Measurements from ENCODE around the gene SPINK4. TPM values are rescaled to one million over a fixed set of nuclear protein-coding genes. Genes with fewer than 3 reads are reported as not detected.

The SPINK4 gene
- total RNA-seq, 2 donors from 2014 or later, result not detected

DNA sequence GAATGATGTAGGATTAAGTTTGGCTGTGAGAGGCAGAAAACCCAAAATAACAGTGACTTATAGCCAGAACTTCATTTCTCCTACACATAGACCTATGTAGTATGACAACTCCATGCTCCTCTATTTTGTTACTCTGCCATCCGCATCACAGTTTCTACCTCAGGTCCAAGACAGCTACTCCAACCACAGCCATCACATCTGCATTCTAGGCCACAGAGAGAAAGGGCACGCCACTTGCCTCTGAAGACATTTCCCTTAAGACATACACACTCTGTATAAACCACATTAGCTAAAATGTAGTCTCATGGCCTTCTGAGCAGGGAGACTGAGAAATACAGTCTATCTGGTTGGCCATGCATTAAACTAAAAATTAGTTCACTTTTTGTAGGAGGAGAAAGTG lies 10.0 kb downstream of the SPINK4 start:
- DNase-seq (ENCODE audit: low spot score), result no peak
- intact Hi-C loops (cut with DNase I), result no loop called here

DNA sequence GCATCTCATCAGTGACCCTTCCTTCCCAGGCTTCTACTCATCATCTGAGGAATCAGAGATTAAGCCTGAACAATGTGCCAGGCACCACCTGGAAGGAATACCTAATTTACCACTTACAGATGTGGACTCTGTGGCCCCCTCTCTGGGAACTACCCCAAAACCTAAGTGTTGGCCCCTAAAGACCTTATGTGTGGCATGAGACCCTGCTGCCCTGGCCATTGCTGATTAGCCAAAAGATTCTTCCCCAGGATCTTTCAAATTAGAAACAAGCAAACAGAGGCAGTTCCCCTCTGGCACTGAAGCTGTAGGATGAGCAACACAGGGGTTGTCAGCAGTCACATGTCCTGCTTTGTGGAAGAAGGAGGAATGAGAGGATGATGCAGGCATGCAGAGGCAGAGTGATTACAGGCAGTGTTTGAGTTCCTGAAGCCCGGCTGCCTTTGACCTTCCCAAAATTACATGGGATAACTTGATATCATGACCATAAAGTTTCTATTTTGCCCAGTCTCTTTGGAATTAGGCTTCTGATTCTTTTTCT lies 10.6 kb downstream of the SPINK4 start:
- no peak for DNase-seq (ENCODE audit: low spot score)
- intact Hi-C loops (cut with DNase I), result no loop called here

DNA sequence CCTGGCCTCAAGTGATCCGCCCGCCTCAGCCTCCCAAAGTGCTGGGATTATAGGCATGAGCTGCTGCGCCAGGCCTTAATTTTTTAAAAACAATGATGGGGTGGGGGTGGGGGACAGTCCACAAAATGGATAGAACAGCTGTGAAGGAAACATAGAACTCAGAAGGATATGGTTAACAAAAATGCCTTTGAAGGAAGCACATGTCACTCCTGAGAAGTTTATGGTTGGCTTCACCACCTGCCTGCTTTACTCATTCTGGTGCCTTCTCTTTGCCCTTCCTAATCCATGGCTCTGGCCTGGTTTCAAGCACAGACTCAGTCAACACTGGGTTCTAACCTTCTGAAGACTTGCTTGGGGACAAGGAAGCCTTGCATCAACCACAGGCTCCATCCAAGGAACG lies 14.2 kb downstream of the SPINK4 start:
- DNase-seq (ENCODE audit: low spot score), result no peak
- intact Hi-C loops (cut with DNase I), result no loop called here

DNA sequence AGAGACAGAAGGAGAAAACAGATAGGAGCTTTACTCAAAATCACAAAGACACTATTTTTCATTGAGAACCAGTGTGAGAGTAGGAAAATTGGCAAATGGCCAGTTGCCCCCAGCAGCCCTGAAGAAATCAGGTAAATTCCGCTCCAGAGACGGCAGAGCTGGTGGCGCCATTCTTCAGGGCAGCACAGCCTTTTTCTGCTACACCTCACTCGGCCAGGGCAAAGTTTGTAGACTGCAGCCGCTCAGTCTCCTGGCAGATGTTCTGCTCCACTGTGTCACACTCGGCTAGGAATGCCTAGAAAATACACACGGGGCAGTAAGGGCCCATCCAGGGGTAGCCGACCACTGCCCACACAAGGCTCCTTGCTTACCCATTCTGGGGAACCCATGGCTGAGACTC lies 15.0 kb downstream of the SPINK4 start:
- intact Hi-C loops (cut with DNase I), result no loop called here
- DNase-seq (ENCODE audit: low spot score), result no peak

DNA sequence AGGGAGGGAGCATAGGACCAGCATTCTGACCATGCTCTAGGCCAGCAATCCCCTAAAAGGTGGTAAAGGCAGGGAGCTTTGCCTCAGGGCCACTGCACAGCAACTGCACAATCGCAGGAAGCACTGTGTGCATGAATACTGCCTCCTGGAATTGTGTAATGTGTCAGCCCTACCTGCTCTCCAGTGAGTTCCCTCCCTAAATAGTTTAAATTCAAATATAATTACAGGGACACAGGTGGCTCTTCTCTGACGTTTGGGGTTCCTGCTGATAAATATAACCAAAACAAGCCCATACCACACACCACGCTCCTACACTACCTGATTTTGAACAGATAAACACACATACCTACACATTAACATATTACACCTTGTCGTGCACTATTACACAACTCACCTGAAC lies 15.5 kb downstream of the SPINK4 start:
- DNase-seq (ENCODE audit: low spot score), result no peak
- intact Hi-C loops (cut with DNase I), result no loop called here

DNA sequence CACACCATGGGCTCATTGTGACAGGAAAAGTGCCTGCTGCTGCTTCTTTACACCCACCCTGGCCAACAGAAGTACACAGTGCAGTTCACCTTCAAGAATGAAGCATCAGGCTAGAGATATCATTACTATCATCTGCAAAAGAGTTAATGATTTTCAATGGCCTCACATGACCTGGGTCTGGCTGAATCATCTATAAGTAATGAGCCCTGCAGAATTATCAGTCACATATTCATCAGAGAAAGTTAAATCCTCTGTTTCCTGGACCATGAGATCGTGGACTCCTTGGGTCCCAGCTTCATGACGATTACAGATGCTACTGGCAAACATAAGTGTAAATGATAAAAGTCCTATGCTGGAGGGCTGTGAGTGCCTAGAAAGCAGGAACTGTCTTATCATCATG lies 16.3 kb downstream of the SPINK4 start:
- no peak for DNase-seq (ENCODE audit: low spot score)
- intact Hi-C loops (cut with DNase I), result no loop called here

DNA sequence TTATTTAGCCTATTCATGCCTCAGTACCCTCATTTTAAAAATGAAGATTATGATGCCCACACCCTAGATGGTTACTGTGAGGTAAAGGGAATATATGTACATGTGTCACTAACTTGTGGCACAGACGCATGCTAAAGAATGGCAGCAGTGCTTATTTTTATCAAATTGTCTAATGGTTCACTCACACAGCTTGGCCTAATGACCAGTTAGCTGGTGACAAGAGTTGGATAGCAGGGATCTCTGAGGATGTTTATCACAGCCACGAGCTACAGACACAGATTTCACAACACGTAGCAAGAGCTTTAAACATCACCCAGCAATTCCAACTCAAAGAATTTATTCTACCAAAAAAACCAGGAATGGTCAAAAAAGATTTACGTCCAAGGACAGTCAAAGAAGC lies 17.3 kb downstream of the SPINK4 start:
- intact Hi-C loops (cut with DNase I), result no loop called here
- DNase-seq (ENCODE audit: low spot score), result no peak

DNA sequence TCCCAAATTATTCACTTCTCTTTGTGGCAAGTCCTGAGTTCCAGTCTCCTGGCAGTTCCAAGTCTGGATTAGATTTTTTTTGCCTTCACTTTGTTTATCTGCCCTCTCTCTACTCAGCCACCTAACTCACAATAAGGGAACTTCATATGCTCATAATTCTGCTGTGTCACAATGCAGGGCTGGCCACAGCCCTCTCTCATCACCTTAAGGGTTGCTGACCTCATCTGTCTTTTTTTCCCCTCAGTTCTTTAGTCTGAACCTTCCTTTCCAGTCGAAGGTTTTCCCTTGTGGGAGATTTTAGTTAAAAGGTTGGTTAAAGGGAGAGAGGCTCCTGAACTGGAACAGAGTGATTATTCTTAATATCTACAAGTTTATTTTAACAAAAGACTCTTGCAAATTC lies 20.4 kb downstream of the SPINK4 start:
- intact Hi-C loops (cut with DNase I), result loop anchor here in 1 of 2 donors (5.0 kb wide), 1 partner anchor 1367 kb away; the partner anchor contains the start of gene ARID3C
- no peak for DNase-seq (ENCODE audit: low spot score)

DNA sequence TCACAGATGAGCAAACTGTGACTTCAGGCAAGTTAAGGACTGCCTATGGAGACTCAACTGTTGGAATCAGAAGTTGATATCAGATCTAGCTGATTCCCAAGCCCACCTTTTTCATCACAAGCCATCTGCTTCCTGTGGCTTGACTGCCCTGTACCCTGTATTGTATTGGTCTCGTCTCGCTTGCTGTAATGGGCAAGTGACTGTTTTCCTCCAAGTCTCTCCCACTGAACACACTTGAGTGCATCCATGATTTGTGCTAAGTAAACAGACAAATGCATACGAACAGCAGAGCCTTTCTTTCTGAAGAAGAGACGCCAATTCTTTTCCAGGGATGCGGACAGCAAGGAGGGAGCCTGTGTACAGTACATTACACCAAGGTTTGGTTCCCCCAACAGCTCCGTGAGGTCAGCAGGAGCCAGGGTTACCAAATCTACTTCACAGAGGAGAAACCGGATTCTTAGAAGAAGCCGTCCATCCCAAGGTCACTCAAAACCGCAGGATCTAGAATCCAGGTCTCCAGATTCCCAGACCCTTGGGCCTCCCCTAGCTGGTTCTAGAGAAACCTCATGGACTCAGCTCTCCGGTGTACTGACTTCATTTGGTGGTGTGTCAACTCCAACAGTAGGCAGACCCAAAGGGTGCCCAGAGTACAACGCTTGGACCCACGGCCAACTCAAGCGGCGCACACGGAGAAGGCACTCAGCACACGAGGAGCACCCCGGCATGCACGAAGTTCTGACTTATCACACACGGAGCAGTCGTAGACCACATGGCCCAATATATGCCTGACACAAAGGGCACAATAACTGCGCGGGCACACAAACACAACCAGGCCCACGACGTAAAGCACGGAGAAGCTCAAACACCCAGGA lies 23.4 kb downstream of the SPINK4 start:
- DNase-seq (ENCODE audit: low spot score), result no peak
- intact Hi-C loops (cut with DNase I), result loop anchor here in 1 of 2 donors (5.0 kb wide), 1 partner anchor 1364 kb away; the partner anchor contains the start of gene ARID3C

DNA sequence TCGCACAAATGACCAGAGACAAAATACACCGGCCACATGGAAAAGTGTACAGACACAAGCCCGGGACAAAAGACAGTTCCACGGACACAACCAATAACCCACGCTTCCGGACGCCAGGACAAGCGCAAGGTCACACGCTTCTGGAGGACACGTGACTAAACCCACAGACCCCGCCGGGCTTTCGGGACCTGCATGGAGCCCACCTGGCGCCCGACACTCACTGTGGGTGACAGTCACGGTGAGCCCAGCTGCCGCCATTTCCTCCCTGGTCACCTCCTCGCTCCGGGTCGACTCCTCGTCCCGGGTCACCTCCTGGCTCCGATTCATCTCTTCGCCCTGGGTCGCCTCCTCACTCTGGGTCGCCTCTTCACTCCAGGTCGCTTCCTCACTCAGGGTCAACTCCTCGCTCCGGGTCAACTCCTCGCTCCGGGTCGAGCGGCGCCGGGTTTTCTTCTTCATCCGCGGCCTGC lies 24.1 kb downstream of the SPINK4 start:
- intact Hi-C loops (cut with DNase I), result loop anchor here in 1 of 2 donors (5.0 kb wide), 1 partner anchor 1363 kb away; the partner anchor contains the start of gene ARID3C

DNA sequence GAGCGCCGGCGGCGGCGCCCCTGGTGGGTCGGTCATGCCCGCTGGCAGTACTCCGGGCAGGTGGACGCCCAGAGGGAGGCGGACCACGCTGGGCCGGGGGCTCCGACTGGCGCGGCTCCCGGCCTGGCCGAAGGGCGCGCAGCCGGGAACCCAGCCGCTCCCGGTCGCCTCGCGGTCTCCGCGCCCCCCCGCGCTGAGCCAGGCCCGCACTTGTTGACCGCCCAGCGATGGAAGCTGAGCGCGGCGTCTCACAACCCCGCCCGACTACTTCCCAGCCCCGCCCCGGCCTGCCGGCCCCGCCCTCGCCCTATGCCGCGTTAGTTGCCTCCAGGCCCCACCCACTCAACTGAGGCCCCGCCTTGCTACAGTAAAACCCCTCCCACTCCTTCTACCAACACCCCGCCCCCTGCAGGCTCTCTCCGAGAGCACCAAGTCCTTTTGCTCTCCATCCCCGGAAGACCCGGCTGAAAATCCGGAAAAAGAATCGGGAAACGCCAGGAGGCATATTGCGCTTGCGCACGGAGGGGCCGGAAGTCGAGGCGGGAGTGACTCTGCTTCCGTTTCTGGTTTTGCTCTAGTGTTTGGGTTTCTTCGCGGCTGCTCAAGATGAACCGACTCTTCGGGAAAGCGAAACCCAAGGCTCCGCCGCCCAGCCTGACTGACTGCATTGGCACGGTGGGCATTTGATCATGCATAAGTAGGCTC lies 24.7 kb downstream of the SPINK4 start, which contains the start of the genes BAG1 and CHMP5:
TSS of gene BAG1 (minus strand) at position 236 of the 705 bp plus-strand sequence.
TSS of gene CHMP5 (plus strand) at position 577 of the 705 bp plus-strand sequence. CDS start at position 607, 30 bp downstream.
- peak; percentile 100 for DNase-seq (ENCODE audit: low spot score)
- intact Hi-C loops (cut with DNase I), result loop anchor here in 1 of 2 donors (5.0 kb wide), 1 partner anchor 1363 kb away; the partner anchor contains the start of gene ARID3C

More for the DNA sequence above, 24.1 kb downstream of the SPINK4 start:
- DNase-seq (ENCODE audit: low spot score), result peak; percentile 88

DNA sequence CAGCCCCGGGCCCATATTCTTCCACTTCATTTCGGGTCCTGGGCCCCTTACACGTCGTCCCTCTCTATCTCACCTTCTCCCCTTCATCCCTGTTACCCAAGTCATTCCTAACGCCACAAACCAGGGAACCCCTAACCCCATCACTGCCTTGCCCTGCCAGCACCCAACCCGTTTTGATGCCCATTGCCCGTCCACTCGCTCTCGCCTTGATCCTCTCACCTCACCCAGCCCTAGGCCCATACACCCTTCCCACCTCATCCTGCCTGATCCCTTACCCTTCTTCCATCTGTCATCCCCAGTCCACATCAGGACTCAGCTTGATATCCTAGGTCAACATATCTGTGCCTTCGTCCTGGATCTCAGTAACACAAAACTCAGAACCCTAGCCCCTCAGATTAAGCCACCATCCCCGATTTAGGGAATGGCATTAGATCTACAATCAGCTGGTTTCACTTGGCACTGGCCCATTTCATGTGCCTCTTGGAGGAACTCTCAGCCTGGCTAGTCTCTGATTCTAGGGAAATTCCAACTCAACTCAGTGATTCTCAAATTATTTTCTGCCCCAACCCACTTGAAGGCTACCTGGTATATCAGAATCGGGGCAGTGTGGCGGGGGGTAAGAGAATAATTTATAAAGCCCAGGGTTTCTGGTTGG lies 25.4 kb downstream of the SPINK4 start:
- intact Hi-C loops (cut with DNase I), result no loop called here

DNA sequence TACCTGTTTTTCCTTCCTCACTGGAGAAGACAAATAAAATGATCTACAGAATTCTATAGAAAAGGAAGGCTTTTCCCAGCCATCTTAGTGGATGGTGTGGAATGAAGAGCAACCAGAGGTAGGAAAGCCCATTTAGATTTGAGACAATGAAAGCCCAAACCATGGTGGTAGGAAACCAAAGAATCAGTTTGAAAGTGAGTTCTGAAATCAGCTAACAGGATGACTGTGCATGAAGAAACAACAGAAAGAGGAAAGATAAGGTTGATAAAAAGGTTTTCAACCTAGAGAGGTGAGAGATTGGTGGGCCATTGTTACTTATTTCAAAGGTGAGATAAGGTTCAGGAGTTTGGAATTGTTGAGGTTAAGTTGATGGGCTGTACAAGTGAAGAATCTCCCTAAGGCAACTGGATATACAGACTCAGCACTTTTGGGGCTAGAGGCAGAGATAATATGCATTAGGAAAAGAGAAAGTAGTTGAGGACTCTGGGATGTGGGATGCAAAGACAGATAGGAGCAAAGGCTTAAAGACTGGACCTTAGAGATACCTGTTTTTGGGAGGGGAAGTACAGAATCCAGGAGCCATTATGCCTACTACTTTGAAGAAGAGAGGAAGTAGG lies 27.3 kb downstream of the SPINK4 start:
- intact Hi-C loops (cut with DNase I), result no loop called here
- no peak for DNase-seq (ENCODE audit: low spot score)

More for the DNA sequence above, 25.4 kb downstream of the SPINK4 start:
- DNase-seq (ENCODE audit: low spot score), result no peak

DNA sequence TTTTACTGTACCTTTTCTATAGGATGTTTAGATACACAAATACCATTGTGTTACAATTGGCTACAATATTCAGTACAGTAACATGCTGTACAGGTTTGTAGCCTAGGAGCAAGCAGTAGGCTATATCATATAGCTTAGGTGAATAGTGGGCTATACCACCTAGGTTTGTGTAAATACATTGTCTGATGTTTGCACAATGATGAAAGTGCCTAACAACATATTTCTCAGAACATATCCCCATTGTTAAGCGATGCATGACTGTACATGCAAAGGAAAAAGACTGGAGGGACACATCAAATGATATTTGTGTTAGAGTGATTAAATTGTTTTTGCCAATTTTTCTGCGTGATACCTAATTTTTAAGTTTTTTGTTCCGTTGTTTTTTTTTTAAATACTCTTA lies 30.2 kb downstream of the SPINK4 start:
- DNase-seq (ENCODE audit: low spot score), result no peak
- intact Hi-C loops (cut with DNase I), result no loop called here

DNA sequence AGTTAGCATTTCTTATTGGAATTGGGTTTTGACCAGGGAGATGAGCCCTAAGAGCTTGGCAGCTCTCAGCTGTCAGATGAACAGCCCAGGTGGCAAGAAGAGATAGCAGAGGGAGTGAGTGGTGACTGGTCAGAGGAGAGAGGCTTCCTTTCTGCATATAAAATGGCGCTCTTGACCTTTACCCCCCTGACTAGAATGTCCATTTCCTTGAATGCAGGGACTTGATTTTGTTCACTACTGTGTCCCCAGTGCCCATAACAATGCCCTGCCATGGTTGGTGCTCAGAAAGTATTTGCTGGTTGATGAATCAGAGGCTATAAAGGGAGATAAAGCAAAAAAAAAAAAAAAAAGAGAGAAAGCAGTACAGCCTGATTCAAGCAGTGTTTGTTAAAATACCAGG lies 32.1 kb downstream of the SPINK4 start:
- no peak for DNase-seq (ENCODE audit: low spot score)
- intact Hi-C loops (cut with DNase I), result no loop called here

DNA sequence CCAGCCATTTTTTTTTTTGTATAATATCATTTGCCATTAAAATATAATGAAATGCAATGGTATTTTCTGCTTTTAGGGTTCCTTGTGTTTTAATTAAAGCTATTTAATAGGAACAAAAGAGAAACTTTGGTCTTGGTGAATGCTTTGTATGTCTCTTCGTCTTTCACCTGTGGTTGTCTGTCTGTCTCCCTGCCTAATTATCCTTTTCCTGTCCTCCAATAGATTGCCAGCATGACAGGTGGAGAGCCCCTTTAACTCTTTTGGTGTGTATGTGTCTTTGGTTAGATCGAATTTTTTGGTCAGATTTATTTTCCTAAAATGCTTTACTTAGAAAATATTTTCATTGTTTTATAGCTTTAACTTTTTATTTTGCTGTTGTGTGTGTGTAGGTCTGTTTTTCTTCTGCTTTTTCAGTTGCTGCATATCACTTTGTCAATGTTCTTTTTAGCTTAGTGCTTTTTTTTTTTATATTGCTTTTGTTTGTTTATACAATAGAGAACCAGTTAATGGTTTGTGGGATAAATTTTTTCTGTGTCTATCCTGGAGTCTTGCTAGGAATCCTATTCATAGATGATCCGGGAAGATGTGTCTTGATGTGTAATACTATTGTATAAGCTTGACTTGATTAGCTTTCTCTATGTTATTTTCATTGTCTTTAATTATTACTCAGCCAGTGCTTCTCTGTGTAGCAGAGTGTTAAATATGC lies 33.5 kb downstream of the SPINK4 start:
- intact Hi-C loops (cut with DNase I), result no loop called here
- no peak for DNase-seq (ENCODE audit: low spot score)

DNA sequence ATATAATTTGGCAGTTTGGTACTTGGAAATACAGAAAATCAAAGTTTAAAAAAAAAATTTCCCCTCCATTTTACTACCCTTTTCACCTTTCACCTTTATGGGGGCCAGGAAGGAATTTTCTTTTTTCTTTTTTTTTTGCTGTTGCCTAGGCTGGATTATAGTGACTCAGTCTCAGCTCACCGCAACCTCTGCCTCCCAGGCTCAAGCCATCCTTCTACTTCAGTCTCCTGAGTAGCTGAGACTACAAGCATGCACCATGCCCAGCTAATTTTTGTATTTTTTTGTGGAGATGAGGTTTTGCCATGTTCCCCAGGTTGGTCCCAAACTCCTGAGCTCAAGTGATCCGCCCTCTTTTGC lies 34.0 kb downstream of the SPINK4 start:
- intact Hi-C loops (cut with DNase I), result no loop called here
- DNase-seq (ENCODE audit: low spot score), result no peak

DNA sequence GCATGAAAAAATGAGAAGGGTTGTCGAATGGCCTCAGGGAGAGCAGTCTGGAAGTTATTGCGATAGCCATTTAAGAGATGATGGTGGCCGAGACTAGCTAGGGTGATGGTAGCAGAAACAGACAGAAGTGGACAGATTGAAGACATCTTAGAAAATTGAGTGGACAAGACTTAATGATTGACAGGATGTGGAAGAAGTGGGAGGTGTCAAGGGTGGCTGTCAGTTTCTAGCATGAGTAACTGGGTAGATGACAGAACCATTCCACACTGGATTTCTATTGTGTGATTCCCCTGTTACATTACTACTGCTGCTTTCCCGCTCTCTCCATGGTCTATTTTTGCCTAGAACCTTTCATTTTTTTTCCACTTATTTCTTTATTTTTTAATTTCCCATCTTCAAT lies 37.5 kb downstream of the SPINK4 start:
- intact Hi-C loops (cut with DNase I), result no loop called here
- DNase-seq (ENCODE audit: low spot score), result no peak

All from posterior vena cava (tissue), 2 donors.